B cell (primary cell): ENCODE data around the gene FAM118B. TPM values are rescaled to one million over a fixed set of nuclear protein-coding genes. Genes with fewer than 3 reads are reported as not detected.

Source experiments
- ATAC-seq: fragments of 200-7000 bp; cut with Tn5 transposase; one replicate; pipeline ENCODE4 v1.10.0; 2021; ENCODE audit warnings: low read depth, mild to moderate bottlenecking, moderate number of reproducible peaks, moderate library complexity
- CTCF ChIA-PET: fragments of 350-600 bp; sonication (Branson Sonifier 250); formaldehyde crosslinking; loops from one replicate; lab custom pipeline; 2021; ENCODE audit warnings: antibody characterized with exemption, inconsistent platforms; lab: Charles Lee
- POLR2A ChIA-PET: fragments of 350-600 bp; sonication (Branson Sonifier 250); formaldehyde crosslinking; loops from one replicate; lab custom pipeline; 2021; ENCODE audit warnings: antibody characterized with exemption; lab: Charles Lee
- DNase-seq: peaks from one replicate; pipeline ENCODE4 v3.0.0; 2013
- H2AFZ ChIP-seq: 2 replicates; pipeline ENCODE4 v1.6.1; 2012; ENCODE audit warnings: mild to moderate bottlenecking, low read depth, low read length; ENCODE audit not compliant: insufficient read depth, poor library complexity, severe bottlenecking
- H3K27ac ChIP-seq, 2 donors: 1 replicate in 1 of 2; 2 replicates in 1 of 2; pipeline ENCODE4 v1.5.1; 2012 to 2013; ENCODE audit warnings: low read length in 2 of 2, mild to moderate bottlenecking in 2 of 2, moderate library complexity in 1 of 2
- H3K27me3 ChIP-seq, 4 experiments: fragments of 200-600 bp in 1 of 4; sonication (generic) in 1 of 4; replicated peaks in 1 of 4; 1 replicate in 2 of 4; 2 replicates in 2 of 4; pipeline versions ENCODE4 v1.6.1 to v1.7.0; 2013 to 2016; ENCODE audit warnings: low read length in 3 of 4, mild to moderate bottlenecking in 2 of 4, mixed read lengths in 1 of 4, moderate library complexity in 1 of 4; ENCODE audit not compliant: insufficient read depth in 4 of 4, control insufficient read depth in 3 of 4; ENCODE audit errors: control extremely low read depth in 1 of 4
- H3K36me3 ChIP-seq, 2 experiments: replicated peaks in 1 of 2; 1 replicate in 1 of 2; 2 replicates in 1 of 2; pipeline versions ENCODE4 v1.6.1 to v1.7.1; 2013; ENCODE audit warnings: low read length in 1 of 2; ENCODE audit not compliant: insufficient read depth in 2 of 2, control insufficient read depth in 1 of 2; ENCODE audit errors: control extremely low read depth in 1 of 2, extremely low read depth in 1 of 2
- H3K4me1 ChIP-seq, 2 donors: fragments of 200-600 bp in 1 of 2; sonication (generic) in 1 of 2; 1 replicate in 1 of 2; 2 replicates in 1 of 2; pipeline versions ENCODE4 v1.5.1 to v1.6.1; 2013 to 2017; ENCODE audit warnings: low read length in 2 of 2; ENCODE audit not compliant: control insufficient read depth in 2 of 2, insufficient read depth in 2 of 2
- H3K4me2 ChIP-seq: replicated peaks from 2 replicates; pipeline ENCODE3; 2012; ENCODE audit warnings: mild to moderate bottlenecking, low read depth, low read length; ENCODE audit not compliant: poor library complexity, severe bottlenecking
- H3K4me3 ChIP-seq, 5 experiments: fragments of 200-600 bp in 1 of 5; sonication (generic) in 1 of 5; 1 replicate in 3 of 5; 2 replicates in 2 of 5; pipeline versions ENCODE4 v1.5.1 to v1.7.0; 2011 to 2016; ENCODE audit warnings: low read length in 4 of 5, mild to moderate bottlenecking in 4 of 5, low read depth in 2 of 5, control low read depth in 1 of 5, moderate library complexity in 1 of 5; ENCODE audit not compliant: insufficient read depth in 1 of 5; ENCODE audit errors: control extremely low read depth in 1 of 5, extremely low read depth in 1 of 5
- H3K79me2 ChIP-seq: fragments of 200-600 bp; sonication (generic); one replicate; pipeline ENCODE4 v1.6.0; 2016; ENCODE audit warnings: low read length; ENCODE audit not compliant: control insufficient read depth, insufficient read depth
- H3K9ac ChIP-seq: fragments of 200-600 bp; sonication (generic); 2 replicates; pipeline ENCODE4 v1.6.1; 2017; ENCODE audit warnings: mild to moderate bottlenecking, low read length, moderate library complexity
- H3K9me3 ChIP-seq, 3 donors: one replicate each; pipeline versions ENCODE4 v1.6.1 to v1.7.1; 2013; ENCODE audit warnings: low read length in 2 of 3; ENCODE audit not compliant: control insufficient read depth in 2 of 3, insufficient read depth in 1 of 3; ENCODE audit errors: control extremely low read depth in 1 of 3
- H4K20me1 ChIP-seq: 2 replicates; pipeline ENCODE4 v1.6.0; 2012; ENCODE audit warnings: mild to moderate bottlenecking, low read length; ENCODE audit not compliant: insufficient read depth, control insufficient read depth, poor library complexity, severe bottlenecking
- H3K27ac Mint-ChIP-seq: one replicate; pipeline ENCODE4 v1.8.0; 2021; ENCODE audit warnings: mixed read lengths
- H3K27me3 Mint-ChIP-seq: one replicate; pipeline ENCODE4 v1.8.0; 2021; ENCODE audit warnings: mixed read lengths
- H3K4me1 Mint-ChIP-seq: one replicate; pipeline ENCODE4 v1.8.0; 2021; ENCODE audit warnings: mixed read lengths
- H3K4me3 Mint-ChIP-seq: one replicate; pipeline ENCODE4 v1.8.0; 2021; ENCODE audit warnings: mixed read lengths
- H3K9me3 Mint-ChIP-seq: one replicate; pipeline ENCODE4 v1.8.0; 2022; ENCODE audit warnings: mixed read lengths; ENCODE audit not compliant: insufficient read depth
- CTCF ChIP-seq: fragments of 200-600 bp; IDR thresholded peaks from one replicate; pipeline ENCODE4 v1.8.0; 2022; ENCODE audit warnings: antibody characterized with exemption, mild to moderate bottlenecking
- EZH2 ChIP-seq: IDR thresholded peaks from 2 replicates; pipeline ENCODE4 v1.6.1; 2012; ENCODE audit warnings: borderline replicate concordance, low read depth, mild to moderate bottlenecking, moderate library complexity, low read length; ENCODE audit not compliant: insufficient read depth, poor library complexity, severe bottlenecking
- WGBS: methylation state at CpG from one replicate; pipeline ENCODE4 v1.1.5; 2013; ENCODE audit warnings: missing lambda C conversion rate; ENCODE audit not compliant: insufficient coverage; 5-methylcytosine and 5-hydroxymethylcytosine counted together
- intact Hi-C: fragments of 100-400 bp; cut with micrococcal nuclease; formaldehyde crosslinking; loops from one replicate; pipeline ENCODE4 v1.10.0; 2022
- polyA plus RNA-seq: library from polyadenylated mRNA; depleted of rRNA; stranded (reverse); fragments of >200 nt; gene quantifications from 2 replicates; pipeline ENCODE4 v1.2.3, GENCODE V29; 2012
- total RNA-seq, 2 donors: library from RNA; stranded (reverse); fragments of 120-200 nt in 1 of 2; gene quantifications; 1 replicate in 1 of 2; 2 replicates in 1 of 2; pipeline versions ENCODE4 v1.2.3 to v1.2.4, GENCODE V29; 2013 to 2022

FAM118B gene
- total and polyA plus RNA-seq, 2 donors (not counting 1 experiment from before 2014, with no cell fraction given) = 7.3 to 14.1 TPM

- Histone ChIP-seq H3K36me3 (peaks cover 14 to 73% of the 10 kb centered on the region in 2 experiments), H4K20me1 (no peaks in the 10 kb centered on the region), H3K4me2 (no peak overlapping the region), H3K27ac (no peak overlapping the region), H3K27me3 (no peaks in the 10 kb centered on the region), H3K4me3 (no peak overlapping the region), H2AFZ (no peak overlapping the region), H3K9me3 (no peaks in the 10 kb centered on the region), H3K79me2 (peaks cover 18% of the 10 kb centered on the region), H3K4me1 (peaks cover 0 to under 1% of the 10 kb centered on the region in 2 donors), H3K9ac (no peak overlapping the region)
- no peak for ATAC-seq
- intact Hi-C loops = no loop called here
- CTCF ChIA-PET = no interaction called here
- POLR2A ChIA-PET = no interaction called here
- H3K27me3 Mint-ChIP-seq = no peaks in the 10 kb centered on the region
- no peaks in the 10 kb centered on the region for H3K9me3 Mint-ChIP-seq
- TF ChIP-seq CTCF (no peak), EZH2 (no peak)
- DNase-seq = no peak
- H3K4me3 Mint-ChIP-seq = no peak overlapping the region
- H3K27ac Mint-ChIP-seq = no peak overlapping the region
- WGBS = 98% methylated on average over 14 of the region's 14 CpGs
- H3K4me1 Mint-ChIP-seq = peaks cover 2% of the 10 kb centered on the region
Measured at GRCh38 chr11:126205359-126205758, 6.2 kb upstream of the FAM118B start.

DNA sequence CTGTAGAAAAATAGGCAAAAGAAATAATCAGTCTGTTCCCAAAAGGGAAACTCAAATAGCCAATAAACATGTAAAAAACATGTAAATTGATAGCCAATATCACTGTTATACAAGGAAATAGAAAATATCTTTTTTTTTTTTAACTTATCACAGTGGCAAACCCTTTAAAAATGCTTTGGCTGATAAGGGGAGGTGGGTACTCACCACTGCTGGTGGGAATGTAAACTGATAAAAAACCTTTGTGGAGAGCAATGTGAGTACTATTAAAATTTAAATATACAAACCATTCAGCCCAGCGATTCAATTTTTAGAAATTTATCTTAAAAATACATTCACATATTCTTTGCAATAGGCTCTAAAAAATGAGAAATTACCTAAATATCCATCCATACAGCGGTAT lies 3.7 kb upstream of the FAM118B start:
- H4K20me1 ChIP-seq = no peaks in the 10 kb centered on the region
- Mint-ChIP-seq H3K27me3 (no peaks in the 10 kb centered on the region), H3K9me3 (no peaks in the 10 kb centered on the region), H3K4me1 (peaks cover 26% of the 10 kb centered on the region), H3K27ac (no peak overlapping the region), H3K4me3 (no peak overlapping the region)
- CTCF ChIA-PET = no interaction called here
- POLR2A ChIA-PET = no interaction called here
- no peak overlapping the region for H3K27ac ChIP-seq
- TF ChIP-seq CTCF (no peak), EZH2 (no peak)
- intact Hi-C loops = no loop called here
- ATAC-seq (no peak), DNase-seq (no peak)
- peaks cover 42% of the 10 kb centered on the region for H3K79me2 ChIP-seq
- no peak overlapping the region for H2AFZ ChIP-seq
- no peak overlapping the region for H3K4me2 ChIP-seq
- no peaks in the 10 kb centered on the region for H3K9me3 ChIP-seq
- H3K4me1 ChIP-seq = peaks cover 16 to 17% of the 10 kb centered on the region in 2 donors
- no peak overlapping the region for H3K9ac ChIP-seq
- H3K36me3 ChIP-seq = peaks cover 5 to 52% of the 10 kb centered on the region in 2 experiments
- WGBS = no CpG with 5 or more reads among the region's 2 CpGs
- H3K4me3 ChIP-seq = no peak overlapping the region
- H3K27me3 ChIP-seq = no peaks in the 10 kb centered on the region
